H1 (cell line): ENCODE data around the gene MRPS25.

Experiments
- EZH2 ChIP-seq: fragments of 200-600 bp; sonication (generic); IDR thresholded peaks from 2 replicates; pipeline ENCODE4 v1.7.1; 2012; ENCODE audit warnings: low read depth, mild to moderate bottlenecking, moderate library complexity, low read length, inconsistent platforms; ENCODE audit not compliant: severe bottlenecking
- GABPA ChIP-seq: IDR thresholded peaks from 2 replicates; pipeline ENCODE4 v1.6.1; 2011; ENCODE audit warnings: mild to moderate bottlenecking, low read length, moderate library complexity, borderline replicate concordance; ENCODE audit not compliant: insufficient read depth
- HDAC2 ChIP-seq, 2 experiments: fragments of 300-600 bp in 1 of 2; sonication (generic) in 1 of 2; IDR thresholded peaks; 2 replicates each; pipeline ENCODE4 v1.6.1; 2011 to 2012; ENCODE audit warnings: low read depth in 2 of 2, low read length in 2 of 2, mild to moderate bottlenecking in 2 of 2, moderate library complexity in 2 of 2, borderline replicate concordance in 1 of 2, inconsistent platforms in 1 of 2
- JUN ChIP-seq: IDR thresholded peaks from 2 replicates; pipeline ENCODE4 v1.6.1; 2011; ENCODE audit warnings: low read depth, mild to moderate bottlenecking, improper control_type of control experiment, low read length
- NRF1 ChIP-seq: IDR thresholded peaks from 2 replicates; pipeline ENCODE4 v1.6.1; 2011; ENCODE audit warnings: mild to moderate bottlenecking, low read depth, low read length, improper control_type of control experiment
- POLR2AphosphoS5 ChIP-seq: IDR thresholded peaks from 2 replicates; pipeline ENCODE4 v1.6.1; 2011; ENCODE audit warnings: low read depth, low read length
- RBBP5 ChIP-seq: IDR thresholded peaks from 2 replicates; pipeline ENCODE4 v1.7.1; 2012; ENCODE audit warnings: low read depth, mild to moderate bottlenecking, inconsistent platforms, low read length, moderate library complexity, borderline replicate concordance
- SUZ12 ChIP-seq: fragments of 200-600 bp; sonication (generic); IDR thresholded peaks from 2 replicates; pipeline ENCODE4 v1.6.1; 2012; ENCODE audit warnings: mild to moderate bottlenecking, inconsistent platforms, low read length, moderate library complexity, mixed read lengths
- TCF12 ChIP-seq: IDR thresholded peaks from 2 replicates; pipeline ENCODE4 v1.6.1; 2011; ENCODE audit warnings: low read depth, mild to moderate bottlenecking, low read length
- TF ChIP-seq, protein P1 (sequence below), 3 experiments: IDR thresholded peaks; 1 replicate in 2 of 3; 2 replicates in 1 of 3; pipeline versions ENCODE4 v1.5.1 to v1.6.1; 2011; ENCODE audit warnings: low read length in 3 of 3, mild to moderate bottlenecking in 3 of 3, inconsistent platforms in 2 of 3, low read depth in 1 of 3, moderate library complexity in 1 of 3; ENCODE audit not compliant: insufficient read depth in 1 of 3; ENCODE audit errors: control extremely low read depth in 1 of 3
- TF ChIP-seq, protein P2 (sequence below): IDR thresholded peaks from 2 replicates; pipeline ENCODE4 v1.6.1; 2011; ENCODE audit warnings: low read depth, mild to moderate bottlenecking, low read length; ENCODE audit not compliant: insufficient read depth

DNA sequence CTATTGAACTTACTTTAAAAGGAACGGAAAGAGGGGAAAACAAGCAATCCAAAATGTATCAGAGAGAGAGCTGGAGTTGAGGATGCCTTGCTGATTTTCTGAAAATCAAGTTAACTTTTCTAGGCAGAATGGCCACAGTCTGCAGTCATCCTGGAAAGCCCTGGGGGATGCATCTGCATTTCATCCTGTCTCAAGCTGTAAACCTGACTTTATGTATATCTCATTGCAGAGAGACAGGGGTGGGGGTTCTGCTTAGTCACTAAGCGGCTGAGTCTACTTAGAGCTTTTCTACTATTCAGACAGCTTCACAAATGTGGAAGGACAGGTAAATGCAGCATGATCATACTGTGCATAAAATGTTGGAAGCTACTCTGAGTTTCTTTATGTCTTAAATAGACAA, 41.4 kb downstream of the MRPS25 start:
- TF ChIP-seq JUN, result no peak
- TF ChIP-seq, protein P1, sequence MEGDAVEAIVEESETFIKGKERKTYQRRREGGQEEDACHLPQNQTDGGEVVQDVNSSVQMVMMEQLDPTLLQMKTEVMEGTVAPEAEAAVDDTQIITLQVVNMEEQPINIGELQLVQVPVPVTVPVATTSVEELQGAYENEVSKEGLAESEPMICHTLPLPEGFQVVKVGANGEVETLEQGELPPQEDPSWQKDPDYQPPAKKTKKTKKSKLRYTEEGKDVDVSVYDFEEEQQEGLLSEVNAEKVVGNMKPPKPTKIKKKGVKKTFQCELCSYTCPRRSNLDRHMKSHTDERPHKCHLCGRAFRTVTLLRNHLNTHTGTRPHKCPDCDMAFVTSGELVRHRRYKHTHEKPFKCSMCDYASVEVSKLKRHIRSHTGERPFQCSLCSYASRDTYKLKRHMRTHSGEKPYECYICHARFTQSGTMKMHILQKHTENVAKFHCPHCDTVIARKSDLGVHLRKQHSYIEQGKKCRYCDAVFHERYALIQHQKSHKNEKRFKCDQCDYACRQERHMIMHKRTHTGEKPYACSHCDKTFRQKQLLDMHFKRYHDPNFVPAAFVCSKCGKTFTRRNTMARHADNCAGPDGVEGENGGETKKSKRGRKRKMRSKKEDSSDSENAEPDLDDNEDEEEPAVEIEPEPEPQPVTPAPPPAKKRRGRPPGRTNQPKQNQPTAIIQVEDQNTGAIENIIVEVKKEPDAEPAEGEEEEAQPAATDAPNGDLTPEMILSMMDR (IDR thresholded peaks at IDR 0.05; ENCODE audit: control extremely low read depth in 1 of 3, insufficient read depth in 1 of 3, low read depth in 1 of 3, low read length in 3 of 3), result no peak
- no peak for TF ChIP-seq EZH2
- TF ChIP-seq GABPA, result no peak
- no peak for TF ChIP-seq TCF12
- TF ChIP-seq HDAC2 (IDR thresholded peaks at IDR 0.05; ENCODE audit: borderline replicate concordance in 1 of 2, low read depth in 2 of 2, low read length in 2 of 2), result no peak
- TF ChIP-seq SUZ12, result no peak
- TF ChIP-seq NRF1, result no peak
- no peak for TF ChIP-seq POLR2AphosphoS5
- no peak for TF ChIP-seq RBBP5
- TF ChIP-seq, protein P2, sequence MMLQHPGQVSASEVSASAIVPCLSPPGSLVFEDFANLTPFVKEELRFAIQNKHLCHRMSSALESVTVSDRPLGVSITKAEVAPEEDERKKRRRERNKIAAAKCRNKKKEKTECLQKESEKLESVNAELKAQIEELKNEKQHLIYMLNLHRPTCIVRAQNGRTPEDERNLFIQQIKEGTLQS, result no peak
